Stomach (tissue), 4 donors: ENCODE measurements around the gene DHRSX.

Experiments used
- CTCF ChIP-seq, 7 experiments: fragments of 450-650 bp in 4 of 7; fragments of 200-600 bp in 3 of 7; sonication (generic) in 3 of 7; IDR thresholded peaks; one replicate each; pipeline ENCODE4 v1.5.1; 2016 to 2019; ENCODE audit warnings: antibody characterized with exemption in 7 of 7, control low read depth in 2 of 7, mild to moderate bottlenecking in 1 of 7
- EP300 ChIP-seq: sonication (generic); formaldehyde crosslinking; IDR thresholded peaks from one replicate; pipeline ENCODE4 v1.6.1; 2017; ENCODE audit warnings: antibody characterized with exemption
- POLR2A ChIP-seq, 4 donors: fragments of 450-650 bp; IDR thresholded peaks; one replicate each; pipeline ENCODE4 v1.6.1; 2016; ENCODE audit warnings: antibody characterized with exemption in 4 of 4, control low read depth in 2 of 4, mild to moderate bottlenecking in 1 of 4, moderate library complexity in 1 of 4
- POLR2AphosphoS5 ChIP-seq, 3 donors: sonication (generic); formaldehyde crosslinking; IDR thresholded peaks; one replicate each; pipeline ENCODE4 v1.6.1; 2016; ENCODE audit warnings: antibody characterized with exemption in 3 of 3

GRCh38 chrX:2395261-2395992 is 105.3 kb downstream of the DHRSX start:
- TF ChIP-seq CTCF (IDR thresholded peaks at IDR 0.05) (no peak), POLR2A (IDR thresholded peaks at IDR 0.05) (no peak), EP300 (no peak), POLR2AphosphoS5 (IDR thresholded peaks at IDR 0.05) (no peak)
